H1 (cell line): Measurements from ENCODE around the gene EPHB1. TPM values are rescaled to one million over a fixed set of nuclear protein-coding genes. Genes with fewer than 3 reads are reported as not detected.

ENCODE experiments used
- CTCF ChIA-PET: fragments of 300-600 bp; sonication (Branson Sonifier 250); formaldehyde crosslinking; loops from one replicate; lab custom pipeline; 2021; ENCODE audit not compliant: partially characterized antibody; lab: Charles Lee
- POLR2A ChIA-PET: fragments of 300-600 bp; sonication (Branson Sonifier 250); formaldehyde crosslinking; loops from one replicate; lab custom pipeline; 2021; ENCODE audit warnings: inconsistent platforms; ENCODE audit not compliant: partially characterized antibody; lab: Charles Lee
- DNase-seq, 2 experiments: peaks; one replicate each; pipeline versions ENCODE4 v3.0.0 to v3.0.0-alpha.2; 2010 to 2022; ENCODE audit warnings: low spot score in 2 of 2, low read depth in 1 of 2, mixed read lengths in 1 of 2
- FAIRE-seq: peaks from 2 replicates; lab custom pipeline; 2011; peaks lifted over from hg19 to GRCh38; lab: Jason Lieb, UNC
- H2AFZ ChIP-seq: 2 replicates; pipeline ENCODE4 v1.8.1; 2012; ENCODE audit warnings: low read length, inconsistent platforms
- H2AK5ac ChIP-seq: 2 replicates; pipeline ENCODE4 v1.6.1; 2013; ENCODE audit warnings: low read depth, low read length
- H2BK120ac ChIP-seq: replicated peaks from 2 replicates; pipeline ENCODE3; 2013; ENCODE audit warnings: low read depth, low read length, inconsistent platforms
- H2BK12ac ChIP-seq: 2 replicates; pipeline ENCODE4 v1.6.1; 2013; ENCODE audit warnings: low read depth, low read length
- H2BK15ac ChIP-seq: 2 replicates; pipeline ENCODE4 v1.6.1; 2013; ENCODE audit warnings: low read length
- H2BK20ac ChIP-seq: 2 replicates; pipeline ENCODE4 v1.6.1; 2013; ENCODE audit warnings: low read length
- H2BK5ac ChIP-seq: 2 replicates; pipeline ENCODE4 v1.6.1; 2013; ENCODE audit warnings: low read depth, low read length
- H3K14ac ChIP-seq: 2 replicates; pipeline ENCODE4 v1.6.1; 2013; ENCODE audit warnings: inconsistent platforms; ENCODE audit not compliant: insufficient read length
- H3K18ac ChIP-seq: 2 replicates; pipeline ENCODE4 v1.6.1; 2013; ENCODE audit warnings: low read length; ENCODE audit errors: extremely low read depth
- H3K23ac ChIP-seq: 2 replicates; pipeline ENCODE4 v1.6.1; 2013; ENCODE audit warnings: inconsistent platforms; ENCODE audit not compliant: insufficient read length
- H3K23me2 ChIP-seq: 2 replicates; pipeline ENCODE4 v1.6.1; 2013; ENCODE audit warnings: low read depth, low read length
- H3K27ac ChIP-seq: 2 replicates; pipeline ENCODE4 v1.6.1; 2011; ENCODE audit warnings: low read depth, low read length, inconsistent platforms
- H3K27me3 ChIP-seq, 4 experiments: replicated peaks in 1 of 4; 1 replicate in 1 of 4; 2 replicates in 3 of 4; pipeline versions ENCODE4 v1.6.1 to v1.8.1; 2011 to 2013; ENCODE audit warnings: low read length in 3 of 4, mild to moderate bottlenecking in 3 of 4, inconsistent platforms in 2 of 4, mixed read lengths in 2 of 4, moderate library complexity in 1 of 4; ENCODE audit not compliant: control insufficient read depth in 3 of 4, insufficient read depth in 3 of 4; ENCODE audit errors: extremely low read depth in 1 of 4
- H3K36me3 ChIP-seq, 4 experiments: 2 replicates each; pipeline versions ENCODE4 v1.6.1 to v1.8.1; 2011 to 2013; ENCODE audit warnings: mild to moderate bottlenecking in 4 of 4, low read length in 3 of 4, moderate library complexity in 2 of 4, control low read depth in 1 of 4, inconsistent platforms in 1 of 4; ENCODE audit not compliant: insufficient read depth in 4 of 4, control insufficient read depth in 2 of 4
- H3K4ac ChIP-seq: replicated peaks from 2 replicates; pipeline ENCODE3; 2013; ENCODE audit warnings: low read length, low read depth, mixed read lengths, inconsistent platforms; ENCODE audit not compliant: insufficient read length
- H3K4me1 ChIP-seq, 4 experiments: replicated peaks in 1 of 4; 1 replicate in 1 of 4; 2 replicates in 3 of 4; pipeline versions ENCODE4 v1.6.1 to v1.8.1; 2011 to 2013; ENCODE audit warnings: low read length in 3 of 4, inconsistent platforms in 2 of 4, mixed read lengths in 1 of 4; ENCODE audit not compliant: insufficient read depth in 4 of 4, control insufficient read depth in 3 of 4
- H3K4me2 ChIP-seq, 2 experiments: 2 replicates each; pipeline versions ENCODE4 v1.6.1 to v1.8.1; 2011 to 2013; ENCODE audit warnings: low read depth in 2 of 2, low read length in 2 of 2, control low read depth in 1 of 2, inconsistent platforms in 1 of 2, mild to moderate bottlenecking in 1 of 2; ENCODE audit not compliant: insufficient read depth in 1 of 2
- H3K4me3 ChIP-seq, 4 experiments: fragments of 200-600, 300-600 bp in 1 of 4; sonication (generic), shearing (Covaris generic), sonication (Bioruptor Twin) in 1 of 4; 2 replicates each; pipeline versions ENCODE4 v1.5.1 to v1.8.1; 2011 to 2016; ENCODE audit warnings: low read length in 4 of 4, low read depth in 3 of 4, control low read depth in 2 of 4, inconsistent platforms in 2 of 4, mild to moderate bottlenecking in 2 of 4, mixed read lengths in 1 of 4, moderate library complexity in 1 of 4; ENCODE audit not compliant: insufficient read depth in 2 of 4; ENCODE audit errors: extremely low read depth in 1 of 4
- H3K56ac ChIP-seq: replicated peaks from 2 replicates; pipeline ENCODE3; 2013; ENCODE audit warnings: low read depth, mild to moderate bottlenecking, mixed read lengths, low read length, inconsistent platforms; ENCODE audit not compliant: insufficient read length
- H3K79me1 ChIP-seq: 2 replicates; pipeline ENCODE4 v1.6.1; 2013; ENCODE audit warnings: low read depth, low read length, control low read depth
- H3K79me2 ChIP-seq, 2 experiments: 2 replicates each; pipeline versions ENCODE4 v1.6.1 to v1.8.1; 2012 to 2013; ENCODE audit warnings: low read length in 2 of 2, mild to moderate bottlenecking in 2 of 2, inconsistent platforms in 1 of 2; ENCODE audit not compliant: insufficient read depth in 2 of 2, control insufficient read depth in 1 of 2
- H3K9ac ChIP-seq, 4 experiments: replicated peaks in 1 of 4; 1 replicate in 1 of 4; 2 replicates in 3 of 4; pipeline versions ENCODE4 v1.6.1 to v1.8.1; 2011 to 2013; ENCODE audit warnings: low read depth in 3 of 4, low read length in 3 of 4, control low read depth in 2 of 4, mild to moderate bottlenecking in 2 of 4, moderate library complexity in 2 of 4, inconsistent platforms in 1 of 4; ENCODE audit errors: extremely low read depth in 1 of 4
- H3K9me3 ChIP-seq, 2 experiments: 2 replicates each; pipeline versions ENCODE4 v1.6.1 to v1.8.1; 2012 to 2013; ENCODE audit warnings: mild to moderate bottlenecking in 2 of 2, moderate library complexity in 2 of 2, control low read depth in 1 of 2, inconsistent platforms in 1 of 2, low read depth in 1 of 2, low read length in 1 of 2, mixed read lengths in 1 of 2; ENCODE audit not compliant: insufficient read depth in 2 of 2
- H4K20me1 ChIP-seq, 2 experiments: replicated peaks in 1 of 2; 2 replicates each; pipeline versions ENCODE3 to v1.8.1; 2011 to 2013; ENCODE audit warnings: inconsistent platforms in 2 of 2, low read length in 2 of 2, mild to moderate bottlenecking in 1 of 2; ENCODE audit not compliant: insufficient read depth in 2 of 2, control insufficient read depth in 1 of 2
- H4K5ac ChIP-seq: 2 replicates; pipeline ENCODE4 v1.6.1; 2013; ENCODE audit warnings: low read length, low read depth, mixed read lengths, inconsistent platforms; ENCODE audit not compliant: insufficient read length
- H4K8ac ChIP-seq: 2 replicates; pipeline ENCODE4 v1.8.0; 2013; ENCODE audit warnings: mild to moderate bottlenecking, moderate library complexity, low read length, inconsistent platforms; ENCODE audit not compliant: insufficient read depth; ENCODE audit errors: extremely low read depth
- H4K91ac ChIP-seq: replicated peaks from 2 replicates; pipeline ENCODE3; 2013; ENCODE audit warnings: low read length, mixed read lengths, inconsistent platforms; ENCODE audit not compliant: insufficient read length
- EP300 ChIP-seq, 2 experiments: IDR thresholded peaks; 1 replicate in 1 of 2; 2 replicates in 1 of 2; pipeline ENCODE4 v1.6.1; 2011 to 2012; ENCODE audit warnings: low read depth in 2 of 2, low read length in 2 of 2, mild to moderate bottlenecking in 2 of 2, borderline replicate concordance in 1 of 2, inconsistent platforms in 1 of 2, moderate library complexity in 1 of 2
- SUZ12 ChIP-seq: fragments of 200-600 bp; sonication (generic); IDR thresholded peaks from 2 replicates; pipeline ENCODE4 v1.6.1; 2012; ENCODE audit warnings: mild to moderate bottlenecking, inconsistent platforms, low read length, moderate library complexity, mixed read lengths
- ZNF274 ChIP-seq: IDR thresholded peaks from 2 replicates; pipeline ENCODE4 v1.7.0; 2012; ENCODE audit warnings: low read length, borderline replicate concordance; ENCODE audit errors: extremely low read depth
- WGBS, 2 experiments: shearing (Covaris generic) in 1 of 2; methylation state at CpG; one replicate each; pipeline versions ENCODE4 v1.1.6 to v1.1.7; 2013 to 2015; ENCODE audit warnings: low lambda C conversion rate in 2 of 2, mixed read lengths in 2 of 2, inconsistent platforms in 1 of 2, low coverage in 1 of 2, missing lambda C conversion rate in 1 of 2; ENCODE audit not compliant: insufficient replicate concordance in 2 of 2, insufficient coverage in 1 of 2, insufficient read length in 1 of 2; ENCODE audit errors: extremely low coverage in 1 of 2, missing lambda C conversion rate in 1 of 2; 5-methylcytosine and 5-hydroxymethylcytosine counted together
- polyA plus RNA-seq, 7 experiments: library from polyadenylated mRNA; depleted of rRNA in 3 of 7; stranded (reverse) in 5 of 7; unstranded in 2 of 7; fragments of >200 nt in 5 of 7; fragments of 200-250 nt in 2 of 7; gene quantifications; 1 replicate in 5 of 7; 2 replicates in 1 of 7; 4 replicates in 1 of 7; pipeline versions ENCODE4 v1.2.1 to v1.2.3, GENCODE V29; 2011 to 2013; ENCODE audit warnings: missing spikeins in 2 of 7, mixed read lengths in 2 of 7
- total RNA-seq: library from RNA; stranded (reverse); fragmentation: NEBNext Ultra II Directional; extraction: Animal tissue kit (Norgen Biotek cat#: 25700); gene quantifications from 2 replicates; pipeline ENCODE4 v1.2.1, GENCODE V29; 2021

Gene EPHB1
- total and polyA plus RNA-seq, 2 of the 8 experiments (the other 6 are each of a cell fraction or from before 2014, with no cell fraction given): 3.5 to 5.9 TPM

GRCh38 chr3:135089451-135089850, 294.4 kb downstream of the EPHB1 start:
- Histone ChIP-seq H3K23me2 (no peaks in the 10 kb centered on the region), H3K4me3 (no peak overlapping the region), H3K4me2 (no peak overlapping the region), H3K79me1 (no peaks in the 10 kb centered on the region), H3K4ac (no peak overlapping the region), H3K56ac (no peak overlapping the region), H3K18ac (no peak overlapping the region), H3K27me3 (no peaks in the 10 kb centered on the region), H3K79me2 (no peaks in the 10 kb centered on the region), H3K9ac (no peak overlapping the region), H2BK5ac (no peak overlapping the region), H2BK20ac (no peak overlapping the region), H3K14ac (no peak overlapping the region), H4K8ac (no peak overlapping the region), H3K27ac (no peak overlapping the region), H2AFZ (no peak overlapping the region), H3K23ac (no peak overlapping the region), H4K91ac (no peak overlapping the region), H2AK5ac (no peak overlapping the region), H4K5ac (no peak overlapping the region), H2BK120ac (no peak overlapping the region), H2BK15ac (no peak overlapping the region), H4K20me1 (no peaks in the 10 kb centered on the region), H2BK12ac (no peak overlapping the region), H3K36me3 (no peaks in the 10 kb centered on the region), H3K9me3 (no peaks in the 10 kb centered on the region), H3K4me1 (no peaks in the 10 kb centered on the region)
- DNase-seq (no peak), FAIRE-seq (no peak)
- WGBS, 2 experiments: 94% methylated on average over 5 of the region's 5 CpGs; no CpG with 5 or more reads in 1 of the 2 experiments
- POLR2A ChIA-PET: no interaction called here
- CTCF ChIA-PET: interaction anchor here (1.7 kb wide), 1 partner anchor 259 kb away, joined by 3 read pairs; no protein-coding TSS in a partner anchor
- TF ChIP-seq SUZ12: no peak
- no peak for TF ChIP-seq EP300 (IDR thresholded peaks at IDR 0.05; ENCODE audit: borderline replicate concordance in 1 of 2, low read depth in 2 of 2, low read length in 2 of 2)
- TF ChIP-seq ZNF274: no peak
